CD4-positive, alpha-beta T cell (primary cell): ENCODE measurements around the gene URB1. TPM values are rescaled to one million over a fixed set of nuclear protein-coding genes. Genes with fewer than 3 reads are reported as not detected.

Experiments
- ATAC-seq: fragments of 200-7000 bp; cut with Tn5 transposase; one replicate; pipeline ENCODE4 v1.10.0; 2022; ENCODE audit warnings: mild to moderate bottlenecking; ENCODE audit not compliant: poor library complexity
- CTCF ChIA-PET: fragments of 350-600 bp; sonication (Branson Sonifier 250); formaldehyde crosslinking; loops from one replicate; lab custom pipeline; 2021; ENCODE audit warnings: antibody characterized with exemption, inconsistent platforms; lab: Charles Lee
- POLR2A ChIA-PET: fragments of 350-600 bp; sonication (Branson Sonifier 250); formaldehyde crosslinking; loops from one replicate; lab custom pipeline; 2021; ENCODE audit warnings: antibody characterized with exemption, inconsistent platforms; lab: Charles Lee
- DNase-seq, 14 experiments: peaks; one replicate each; pipeline ENCODE4 v3.0.0-alpha.2; 2013 to 2020; ENCODE audit warnings: mixed read lengths in 2 of 14
- H3K27ac ChIP-seq, 2 donors: one replicate each; pipeline versions ENCODE4 v1.5.1 to v1.7.0; 2013; ENCODE audit warnings: low read length in 2 of 2, low read depth in 1 of 2, mild to moderate bottlenecking in 1 of 2
- H3K27me3 ChIP-seq, 2 experiments: 1 replicate in 1 of 2; 2 replicates in 1 of 2; pipeline versions ENCODE4 v1.6.1 to v1.7.0; 2013; ENCODE audit warnings: low read length in 2 of 2, control low read depth in 1 of 2, mild to moderate bottlenecking in 1 of 2, moderate library complexity in 1 of 2; ENCODE audit not compliant: insufficient read depth in 2 of 2, control insufficient read depth in 1 of 2
- H3K36me3 ChIP-seq: one replicate; pipeline ENCODE4 v1.6.1; 2013; ENCODE audit warnings: low read length, control low read depth; ENCODE audit not compliant: insufficient read depth
- H3K4me1 ChIP-seq: one replicate; pipeline ENCODE4 v1.6.1; 2013; ENCODE audit warnings: low read length, control low read depth; ENCODE audit not compliant: insufficient read depth
- H3K4me3 ChIP-seq: one replicate; pipeline ENCODE4 v1.5.1; 2013; ENCODE audit warnings: mild to moderate bottlenecking, low read length, moderate library complexity
- H3K9me3 ChIP-seq, 2 experiments: 1 replicate in 1 of 2; 2 replicates in 1 of 2; pipeline versions ENCODE4 v1.6.1 to v1.7.0; 2013; ENCODE audit warnings: low read length in 2 of 2, mild to moderate bottlenecking in 2 of 2, control low read depth in 1 of 2, moderate library complexity in 1 of 2; ENCODE audit not compliant: control insufficient read depth in 1 of 2, insufficient read depth in 1 of 2
- H3K27ac Mint-ChIP-seq: one replicate; pipeline ENCODE4 v1.8.0; 2020; ENCODE audit warnings: mixed read lengths
- H3K27me3 Mint-ChIP-seq: one replicate; pipeline ENCODE4 v1.8.0; 2021; ENCODE audit warnings: mixed read lengths
- H3K36me3 Mint-ChIP-seq: one replicate; pipeline ENCODE4 v1.8.0; 2021; ENCODE audit warnings: low read depth, mixed read lengths
- H3K4me1 Mint-ChIP-seq: one replicate; pipeline ENCODE4 v1.8.0; 2021; ENCODE audit warnings: low read depth, mixed read lengths
- H3K4me3 Mint-ChIP-seq: one replicate; pipeline ENCODE4 v1.8.0; 2020; ENCODE audit warnings: mild to moderate bottlenecking, mixed read lengths
- H3K9me3 Mint-ChIP-seq: one replicate; pipeline ENCODE4 v1.8.0; 2020; ENCODE audit warnings: mixed read lengths
- intact Hi-C, 2 experiments: fragments of 100-400 bp; cut with DNase I in 1 of 2; cut with micrococcal nuclease in 1 of 2; formaldehyde crosslinking; loops; one replicate each; pipeline versions ENCODE4 v1.15.1 to v1.9.0; 2023 to 2025; cut with DNase I, micrococcal nuclease
- total RNA-seq, 174 experiments: library from RNA in 2 of 174; stranded (reverse) in 2 of 174; gene quantifications; one replicate each; pipeline ENCODE4 v1.2.3 and lab custom pipeline; 2021 to 2026
- TF ChIP-seq, protein P1 (sequence below): fragments of 200-600 bp; IDR thresholded peaks from one replicate; pipeline ENCODE4 v1.8.0; 2022; ENCODE audit warnings: antibody characterized with exemption, mild to moderate bottlenecking

URB1 gene
- total RNA-seq, 2 experiments from 2014 or later = 5.4 to 5.7 TPM

DNA sequence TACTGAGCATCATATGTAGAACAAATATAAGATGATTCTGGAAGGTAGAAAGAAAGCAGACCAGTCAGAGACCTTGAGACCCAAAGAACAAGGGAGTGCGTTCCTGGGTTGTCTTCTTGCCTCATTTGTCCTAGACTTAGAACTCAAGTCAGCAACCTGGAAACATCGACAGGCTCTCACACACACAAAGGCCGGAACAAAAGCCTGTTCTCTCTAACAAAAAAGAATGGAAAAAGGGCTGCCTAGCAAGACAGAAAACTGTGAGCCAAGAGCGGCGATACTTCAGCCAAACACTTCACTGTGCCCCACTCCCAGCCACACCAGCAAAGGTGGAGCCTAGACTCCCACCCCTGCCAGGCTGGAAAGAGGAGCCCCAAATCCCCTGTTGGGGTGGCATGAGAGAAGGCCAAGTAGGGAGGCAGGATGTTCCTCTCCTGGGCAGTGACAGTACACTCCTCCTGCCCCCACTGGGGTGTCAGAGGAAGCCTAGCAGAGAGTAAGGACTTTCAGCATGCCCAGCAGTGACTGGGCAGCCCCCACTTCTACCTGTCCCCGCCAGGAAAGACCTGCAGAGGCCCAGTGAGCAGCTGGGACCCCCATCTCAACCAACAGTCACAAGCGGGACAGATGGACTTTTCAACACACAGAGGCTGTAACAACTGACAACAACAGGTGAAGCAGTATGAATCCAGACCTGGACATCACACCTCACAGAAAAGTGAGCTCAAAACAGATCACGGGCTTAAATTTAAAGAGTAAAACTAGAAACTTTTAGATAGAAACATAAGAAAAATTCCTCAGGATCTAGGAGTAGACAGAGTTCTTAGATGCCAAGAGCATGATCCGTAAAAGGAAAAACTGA is 61.1 kb downstream of the URB1 start:
- DNase-seq = no peak
- Mint-ChIP-seq H3K27ac (no peak overlapping the region), H3K36me3 (peaks cover 99% of the 10 kb centered on the region), H3K9me3 (no peaks in the 10 kb centered on the region), H3K4me3 (no peak overlapping the region), H3K4me1 (no peaks in the 10 kb centered on the region), H3K27me3 (no peaks in the 10 kb centered on the region)
- ATAC-seq = no peak
- TF ChIP-seq, protein P1, sequence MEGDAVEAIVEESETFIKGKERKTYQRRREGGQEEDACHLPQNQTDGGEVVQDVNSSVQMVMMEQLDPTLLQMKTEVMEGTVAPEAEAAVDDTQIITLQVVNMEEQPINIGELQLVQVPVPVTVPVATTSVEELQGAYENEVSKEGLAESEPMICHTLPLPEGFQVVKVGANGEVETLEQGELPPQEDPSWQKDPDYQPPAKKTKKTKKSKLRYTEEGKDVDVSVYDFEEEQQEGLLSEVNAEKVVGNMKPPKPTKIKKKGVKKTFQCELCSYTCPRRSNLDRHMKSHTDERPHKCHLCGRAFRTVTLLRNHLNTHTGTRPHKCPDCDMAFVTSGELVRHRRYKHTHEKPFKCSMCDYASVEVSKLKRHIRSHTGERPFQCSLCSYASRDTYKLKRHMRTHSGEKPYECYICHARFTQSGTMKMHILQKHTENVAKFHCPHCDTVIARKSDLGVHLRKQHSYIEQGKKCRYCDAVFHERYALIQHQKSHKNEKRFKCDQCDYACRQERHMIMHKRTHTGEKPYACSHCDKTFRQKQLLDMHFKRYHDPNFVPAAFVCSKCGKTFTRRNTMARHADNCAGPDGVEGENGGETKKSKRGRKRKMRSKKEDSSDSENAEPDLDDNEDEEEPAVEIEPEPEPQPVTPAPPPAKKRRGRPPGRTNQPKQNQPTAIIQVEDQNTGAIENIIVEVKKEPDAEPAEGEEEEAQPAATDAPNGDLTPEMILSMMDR = no peak
- no peak overlapping the region for H3K4me3 ChIP-seq
- intact Hi-C loops = no loop called here
- no peak overlapping the region for H3K27ac ChIP-seq
- POLR2A ChIA-PET = no interaction called here
- H3K9me3 ChIP-seq = no peaks in the 10 kb centered on the region
- peaks cover 70% of the 10 kb centered on the region for H3K36me3 ChIP-seq
- H3K27me3 ChIP-seq = no peaks in the 10 kb centered on the region
- no peaks in the 10 kb centered on the region for H3K4me1 ChIP-seq
- CTCF ChIA-PET = no interaction called here

DNA sequence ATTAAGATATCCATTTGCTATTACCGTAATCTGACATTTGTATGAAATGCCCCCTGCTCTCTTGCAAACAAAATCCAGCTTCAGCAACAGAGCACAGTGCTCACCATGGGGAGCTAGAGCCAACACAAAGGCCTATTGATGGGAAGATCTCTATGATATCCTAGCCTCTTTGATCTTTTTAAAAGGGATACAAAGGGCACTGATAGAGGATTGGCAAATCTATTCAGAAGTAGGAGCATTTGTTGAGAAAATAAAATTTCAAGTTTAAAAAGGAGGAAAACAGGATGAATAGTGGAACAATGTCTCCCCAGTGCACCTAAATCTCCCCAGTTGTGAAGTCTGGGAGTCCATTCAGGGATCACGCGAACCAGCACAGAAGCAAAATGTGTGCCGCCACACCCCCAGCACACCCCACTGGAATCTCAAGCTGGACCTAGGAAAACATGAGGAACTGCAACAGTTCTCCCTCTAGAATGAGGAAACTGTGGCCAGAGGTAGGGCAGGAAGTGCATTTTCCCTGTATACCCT is 62.0 kb downstream of the URB1 start:
- ChIA-PET POLR2A (no interaction called here), CTCF (no interaction called here)
- H3K9me3 ChIP-seq = no peaks in the 10 kb centered on the region
- intact Hi-C loops = no loop called here
- Mint-ChIP-seq H3K36me3 (peaks cover 99% of the 10 kb centered on the region), H3K9me3 (no peaks in the 10 kb centered on the region), H3K4me1 (no peaks in the 10 kb centered on the region), H3K4me3 (no peak overlapping the region), H3K27ac (no peak overlapping the region), H3K27me3 (no peaks in the 10 kb centered on the region)
- no peak overlapping the region for H3K27ac ChIP-seq
- peaks cover 72% of the 10 kb centered on the region for H3K36me3 ChIP-seq
- TF ChIP-seq, protein P1 = no peak
- H3K4me3 ChIP-seq = no peak overlapping the region
- H3K4me1 ChIP-seq = no peaks in the 10 kb centered on the region
- DNase-seq = no peak
- ATAC-seq = no peak
- no peaks in the 10 kb centered on the region for H3K27me3 ChIP-seq

DNA sequence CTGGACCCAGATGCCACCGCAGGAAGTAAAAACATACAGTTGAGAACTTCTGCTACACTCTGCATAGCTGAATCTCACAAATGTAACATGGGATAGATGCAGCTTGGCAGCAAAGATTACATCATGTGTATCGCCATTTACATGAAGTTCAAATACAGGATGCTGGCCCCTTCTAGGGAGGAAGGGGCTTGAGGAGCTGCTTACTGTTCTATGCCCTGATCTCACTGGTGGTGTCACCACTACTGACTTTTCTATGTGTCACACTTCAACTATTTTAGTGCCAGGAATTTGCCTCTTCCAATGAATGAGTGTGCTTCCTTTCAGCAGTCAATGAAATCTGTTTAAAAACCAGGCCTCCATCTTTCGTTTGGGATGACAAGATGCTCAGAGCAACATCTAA is 63.0 kb downstream of the URB1 start:
- intact Hi-C loops = no loop called here
- H3K36me3 Mint-ChIP-seq = peaks cover 99% of the 10 kb centered on the region

More for the DNA sequence above, 63.0 kb downstream of the URB1 start:
- Histone ChIP-seq H3K4me1 (no peaks in the 10 kb centered on the region), H3K4me3 (no peak overlapping the region), H3K9me3 (no peaks in the 10 kb centered on the region), H3K27me3 (no peaks in the 10 kb centered on the region), H3K36me3 (peaks cover 79% of the 10 kb centered on the region), H3K27ac (no peak overlapping the region)
- no peak overlapping the region for H3K27ac Mint-ChIP-seq
- ChIA-PET POLR2A (no interaction called here), CTCF (no interaction called here)
- DNase-seq (no peak), ATAC-seq (no peak)
- no peaks in the 10 kb centered on the region for H3K9me3 Mint-ChIP-seq
- no peak overlapping the region for H3K4me3 Mint-ChIP-seq
- TF ChIP-seq, protein P1 = no peak
- no peaks in the 10 kb centered on the region for H3K27me3 Mint-ChIP-seq
- no peaks in the 10 kb centered on the region for H3K4me1 Mint-ChIP-seq
